Lower leg skin (tissue), 4 donors: ENCODE results near the gene TRIM13. TPM values are rescaled to one million over a fixed set of nuclear protein-coding genes. Genes with fewer than 3 reads are reported as not detected.

Experiments
- DNase-seq, 2 donors: peaks; one replicate each; pipeline ENCODE4 v3.0.0-alpha.2; 2019; ENCODE audit warnings: low spot score in 2 of 2
- H3K4me3 ChIP-seq: fragments of 200-600 bp; sonication (generic); 2 replicates; pipeline ENCODE4 v1.5.1; 2017; ENCODE audit warnings: mild to moderate bottlenecking, low read depth; ENCODE audit not compliant: poor library complexity, severe bottlenecking
- POLR2A ChIP-seq, 2 donors: fragments of 450-650 bp; IDR thresholded peaks; one replicate each; pipeline ENCODE4 v1.6.1; 2016 to 2017; ENCODE audit warnings: antibody characterized with exemption in 2 of 2, mild to moderate bottlenecking in 1 of 2, moderate library complexity in 1 of 2
- whole genome bisulfite sequencing, 2 donors: methylation state at CpG; one replicate each; pipeline ENCODE4 v1.1.5; 2018; 5-methylcytosine and 5-hydroxymethylcytosine counted together
- intact Hi-C: fragments of 100-400 bp; cut with DNase I; formaldehyde crosslinking; loops from one replicate; pipeline ENCODE4 v1.15.0; 2023; ENCODE audit warnings: low total_unique reads
- total RNA-seq, 4 donors: library from RNA; depleted of rRNA; stranded (reverse); fragments of >200 nt; gene quantifications; one replicate each; pipeline ENCODE4 v1.1.0, GENCODE V29; 2016
- TF ChIP-seq, protein P1 (sequence below), 3 donors: fragments of 450-650 bp; IDR thresholded peaks; one replicate each; pipeline ENCODE4 v1.5.1; 2016; ENCODE audit warnings: antibody characterized with exemption in 3 of 3, mild to moderate bottlenecking in 3 of 3, moderate library complexity in 2 of 3

Gene TRIM13
- total RNA-seq, 4 donors from 2014 or later = 19.4 to 39.2 (median 27.5) TPM

DNA sequence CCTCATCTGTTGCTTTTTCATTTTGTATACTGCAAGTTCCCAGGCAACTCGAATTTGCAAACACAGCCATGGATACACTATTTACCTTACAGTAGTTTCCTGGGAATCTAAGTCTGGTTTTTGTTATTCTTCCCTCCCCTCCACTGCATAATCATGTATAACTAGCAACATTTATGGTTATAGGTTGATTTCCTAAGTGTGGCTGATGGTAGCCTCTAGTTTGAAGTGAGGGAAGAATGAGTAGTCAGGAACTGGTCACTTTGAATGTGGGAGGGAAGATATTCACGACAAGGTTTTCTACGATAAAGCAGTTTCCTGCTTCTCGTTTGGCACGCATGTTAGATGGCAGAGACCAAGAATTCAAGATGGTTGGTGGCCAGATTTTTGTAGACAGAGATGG lies 18.4 kb downstream of the TRIM13 start, which contains the start of gene KCNRG:
Gene KCNRG, plus strand, starts transcription at position 187 of the 400 bp plus-strand sequence. Its CDS starts 50 bp downstream, at position 237.
- TF ChIP-seq, protein P1, sequence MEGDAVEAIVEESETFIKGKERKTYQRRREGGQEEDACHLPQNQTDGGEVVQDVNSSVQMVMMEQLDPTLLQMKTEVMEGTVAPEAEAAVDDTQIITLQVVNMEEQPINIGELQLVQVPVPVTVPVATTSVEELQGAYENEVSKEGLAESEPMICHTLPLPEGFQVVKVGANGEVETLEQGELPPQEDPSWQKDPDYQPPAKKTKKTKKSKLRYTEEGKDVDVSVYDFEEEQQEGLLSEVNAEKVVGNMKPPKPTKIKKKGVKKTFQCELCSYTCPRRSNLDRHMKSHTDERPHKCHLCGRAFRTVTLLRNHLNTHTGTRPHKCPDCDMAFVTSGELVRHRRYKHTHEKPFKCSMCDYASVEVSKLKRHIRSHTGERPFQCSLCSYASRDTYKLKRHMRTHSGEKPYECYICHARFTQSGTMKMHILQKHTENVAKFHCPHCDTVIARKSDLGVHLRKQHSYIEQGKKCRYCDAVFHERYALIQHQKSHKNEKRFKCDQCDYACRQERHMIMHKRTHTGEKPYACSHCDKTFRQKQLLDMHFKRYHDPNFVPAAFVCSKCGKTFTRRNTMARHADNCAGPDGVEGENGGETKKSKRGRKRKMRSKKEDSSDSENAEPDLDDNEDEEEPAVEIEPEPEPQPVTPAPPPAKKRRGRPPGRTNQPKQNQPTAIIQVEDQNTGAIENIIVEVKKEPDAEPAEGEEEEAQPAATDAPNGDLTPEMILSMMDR (IDR thresholded peaks at IDR 0.05) = no peak
- no peak for TF ChIP-seq POLR2A (IDR thresholded peaks at IDR 0.05)
- DNase-seq = no peak
- WGBS, 2 donors = 39 to 43% methylated on average over 5 of the region's 5 CpGs
- no peak within 1 kb of the TSS for H3K4me3 ChIP-seq
- intact Hi-C loops = no loop called here

DNA sequence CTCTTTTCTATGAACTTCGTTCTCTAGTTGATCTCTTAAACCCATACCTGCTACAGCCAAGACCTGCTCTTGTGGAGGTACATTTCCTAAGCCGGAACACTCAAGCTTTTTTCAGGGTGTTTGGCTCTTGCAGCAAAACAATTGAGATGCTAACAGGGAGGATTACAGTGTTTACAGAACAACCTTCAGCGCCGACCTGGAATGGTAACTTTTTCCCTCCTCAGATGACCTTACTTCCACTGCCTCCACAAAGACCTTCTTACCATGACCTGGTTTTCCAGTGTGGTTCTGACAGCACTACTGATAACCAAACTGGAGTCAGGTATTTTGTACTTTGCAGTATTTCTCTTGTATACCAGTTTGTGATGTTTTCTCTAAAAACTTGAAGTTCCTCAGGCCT lies 18.9 kb downstream of the TRIM13 start:
- WGBS, 2 donors = 82% methylated on average over 4 of the region's 4 CpGs
- no peak for DNase-seq
- TF ChIP-seq POLR2A (IDR thresholded peaks at IDR 0.05) = no peak
- TF ChIP-seq, protein P1 (IDR thresholded peaks at IDR 0.05) = no peak
- no peak overlapping the region for H3K4me3 ChIP-seq
- intact Hi-C loops = no loop called here

DNA sequence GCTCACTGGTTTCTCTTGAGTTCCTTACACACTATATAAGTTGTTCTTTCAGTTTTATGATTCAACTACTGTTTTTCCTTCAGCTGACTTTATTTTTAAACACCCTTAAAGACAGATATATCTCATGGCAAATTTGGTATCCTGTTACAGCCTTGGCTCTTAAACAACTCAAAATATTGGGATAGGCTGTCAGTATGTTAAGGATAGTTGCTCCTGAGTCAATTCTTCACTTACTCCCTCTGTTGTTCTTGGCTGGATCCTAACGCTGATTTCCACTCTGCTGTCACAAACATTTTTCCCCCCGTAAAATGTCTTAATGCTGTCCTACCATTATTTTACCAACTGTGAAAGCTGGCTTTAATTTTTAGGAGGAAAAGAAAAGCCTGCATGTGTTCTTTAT lies 19.6 kb downstream of the TRIM13 start:
- intact Hi-C loops = no loop called here
- no peak for TF ChIP-seq POLR2A (IDR thresholded peaks at IDR 0.05)
- TF ChIP-seq, protein P1 (IDR thresholded peaks at IDR 0.05) = no peak
- 71 to 80% methylated on average over 2 of the region's 2 CpGs for WGBS, 2 donors
- no peak for DNase-seq
- H3K4me3 ChIP-seq = no peak overlapping the region

DNA sequence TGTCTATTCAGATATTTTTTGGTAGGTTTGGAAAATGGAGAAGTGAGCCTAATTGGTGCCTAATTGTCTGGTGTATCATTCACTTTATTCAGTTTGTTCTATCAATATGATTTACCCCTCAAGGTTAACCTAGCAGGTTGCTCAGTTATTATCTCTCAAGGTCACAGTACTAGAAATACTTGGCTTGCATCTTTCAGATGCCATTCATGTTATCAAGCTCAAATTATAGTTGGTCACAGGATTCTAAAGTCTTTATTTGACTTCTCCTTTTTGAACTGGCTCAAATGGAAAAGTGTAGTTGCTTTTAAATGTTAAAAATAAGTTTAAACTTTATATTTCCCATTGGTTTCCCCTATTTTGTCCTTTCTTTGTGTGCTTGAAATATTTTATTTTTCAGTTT lies 21.0 kb downstream of the TRIM13 start:
- intact Hi-C loops = no loop called here

DNA sequence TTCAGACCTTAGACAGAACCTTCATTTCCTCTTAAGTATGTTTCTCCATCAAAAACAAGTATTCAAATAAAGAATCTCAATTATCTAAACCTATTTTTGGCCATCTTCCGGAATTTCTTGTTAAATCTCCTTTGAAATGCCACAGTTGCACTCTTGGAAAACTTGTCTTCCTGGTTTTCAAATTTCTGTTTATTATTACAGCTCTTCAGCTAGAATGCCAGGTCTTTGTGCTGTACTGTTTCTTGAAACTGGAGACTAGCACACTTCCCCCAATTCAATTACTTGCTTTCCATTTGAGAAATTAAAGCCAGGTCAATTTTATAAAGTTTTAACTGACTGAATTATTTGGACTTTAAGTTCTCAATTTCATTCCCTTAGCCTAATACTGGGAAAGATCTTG lies 28.6 kb downstream of the TRIM13 start:
- DNase-seq = no peak
- WGBS, 2 donors = 28 to 32% methylated on average over 1 of the region's 1 CpG
- intact Hi-C loops = no loop called here
- no peak for TF ChIP-seq POLR2A (IDR thresholded peaks at IDR 0.05)
- TF ChIP-seq, protein P1 (IDR thresholded peaks at IDR 0.05) = no peak
- H3K4me3 ChIP-seq = no peak overlapping the region

More for the DNA sequence above, 21.0 kb downstream of the TRIM13 start:
- no peak for DNase-seq
- no peak for TF ChIP-seq POLR2A (IDR thresholded peaks at IDR 0.05)
- TF ChIP-seq, protein P1 (IDR thresholded peaks at IDR 0.05) = no peak
- no peak overlapping the region for H3K4me3 ChIP-seq

DNA sequence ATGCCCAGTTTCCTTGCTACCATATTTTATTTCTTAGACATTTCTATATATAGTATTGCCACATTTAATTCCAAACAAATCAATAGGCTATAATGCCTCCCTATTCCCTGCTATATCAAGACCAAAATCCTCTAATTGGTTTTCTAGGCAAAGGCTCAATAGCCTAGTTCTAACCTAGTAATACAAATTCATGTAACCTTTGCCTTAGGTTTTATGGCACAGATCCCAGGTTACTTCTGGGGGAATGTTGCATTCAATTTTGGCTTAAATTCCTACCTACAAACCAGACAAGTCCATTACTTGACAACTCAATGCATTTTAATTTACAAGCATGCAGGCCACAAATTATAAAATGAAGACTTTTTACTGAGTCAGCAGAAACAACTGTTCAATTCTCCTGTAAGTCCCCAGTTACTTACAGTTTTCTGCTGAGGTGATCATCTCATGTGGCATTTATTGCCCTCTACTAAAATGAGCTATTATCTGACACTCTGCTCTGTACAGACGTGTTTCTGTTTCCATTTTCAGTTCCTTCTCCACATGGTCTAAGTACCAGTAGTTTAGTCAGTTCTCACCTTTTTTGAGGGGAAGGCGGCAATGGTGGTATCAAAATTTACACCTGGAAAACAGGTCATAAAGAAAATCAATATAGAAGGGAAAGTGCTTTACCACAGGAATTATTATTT lies 30.1 kb downstream of the TRIM13 start:
- H3K4me3 ChIP-seq = no peak overlapping the region
- DNase-seq = no peak
- no peak for TF ChIP-seq POLR2A (IDR thresholded peaks at IDR 0.05)
- TF ChIP-seq, protein P1 (IDR thresholded peaks at IDR 0.05) = no peak
- intact Hi-C loops = no loop called here
- WGBS, 2 donors = 85 to 92% methylated on average over 2 of the region's 2 CpGs
